Transverse colon (tissue), 4 donors: Measurements from ENCODE around the gene IL16. TPM values are rescaled to one million over a fixed set of nuclear protein-coding genes. Genes with fewer than 3 reads are reported as not detected.

ENCODE experiments used
- DNase-seq: peaks from one replicate; pipeline ENCODE4 v3.0.0-alpha.2; 2019
- H3K27ac ChIP-seq, 4 donors: fragments of 200-600 bp; sonication (generic); 2 replicates each; pipeline ENCODE4 v1.5.1; 2016 to 2018; ENCODE audit warnings: inconsistent platforms in 4 of 4
- H3K27me3 ChIP-seq: fragments of 200-600 bp; sonication (generic); 2 replicates; pipeline ENCODE4 v1.5.1; 2017; ENCODE audit warnings: inconsistent platforms
- H3K36me3 ChIP-seq, 4 donors: fragments of 200-600 bp; sonication (generic); 2 replicates each; pipeline ENCODE4 v1.5.1; 2017 to 2019; ENCODE audit warnings: inconsistent platforms in 4 of 4
- H3K4me1 ChIP-seq, 4 donors: fragments of 200-600 bp; sonication (generic); 2 replicates each; pipeline ENCODE4 v1.5.1; 2017 to 2020; ENCODE audit warnings: inconsistent platforms in 4 of 4
- H3K4me3 ChIP-seq, 4 donors: fragments of 200-600 bp; sonication (generic); 1 replicate in 1 of 4; 2 replicates in 3 of 4; pipeline versions ENCODE4 v1.5.1 to v1.6.1; 2017 to 2019; ENCODE audit warnings: inconsistent platforms in 4 of 4
- H3K9me3 ChIP-seq, 2 donors: fragments of 200-600 bp; sonication (generic); 2 replicates each; pipeline ENCODE4 v1.5.1; 2017 to 2019; ENCODE audit warnings: inconsistent platforms in 2 of 2
- CTCF ChIP-seq, 5 experiments: fragments of 200-600 bp in 3 of 5; fragments of 450-650 bp in 2 of 5; sonication (generic) in 3 of 5; IDR thresholded peaks; 1 replicate in 2 of 5; 2 replicates in 3 of 5; pipeline ENCODE4 v1.5.1; 2016 to 2017; ENCODE audit warnings: antibody characterized with exemption in 5 of 5, inconsistent platforms in 3 of 5, mild to moderate bottlenecking in 2 of 5, moderate library complexity in 1 of 5
- EP300 ChIP-seq: sonication (generic); formaldehyde crosslinking; IDR thresholded peaks from one replicate; pipeline ENCODE4 v1.6.1; 2017; ENCODE audit warnings: antibody characterized with exemption, low read depth
- POLR2A ChIP-seq: fragments of 450-650 bp; IDR thresholded peaks from one replicate; pipeline ENCODE4 v1.6.1; 2016; ENCODE audit warnings: antibody characterized with exemption, mild to moderate bottlenecking, moderate library complexity
- POLR2AphosphoS5 ChIP-seq, 3 donors: sonication (generic); formaldehyde crosslinking; IDR thresholded peaks; one replicate each; pipeline ENCODE4 v1.6.1; 2016; ENCODE audit warnings: antibody characterized with exemption in 3 of 3
- WGBS, 2 donors: methylation state at CpG; one replicate each; pipeline ENCODE4 v1.1.5; 2018; ENCODE audit warnings: low coverage in 1 of 2; 5-methylcytosine and 5-hydroxymethylcytosine counted together
- in situ Hi-C, 4 donors: fragments of 200-750 bp; cut with MboI; loops; one replicate each; pipeline versions ENCODE4 v1.15.0 to v1.15.1; 2017; ENCODE audit warnings: low sequenced_read_pairs in 3 of 4, low pct_ligation_motif_present in 1 of 4, low pct_unique_long_range_greater_than_20kb in 1 of 4
- intact Hi-C: fragments of 100-400 bp; cut with DNase I; formaldehyde crosslinking; loops from one replicate; pipeline ENCODE4 v1.15.1; 2023; ENCODE audit warnings: low total_unique reads
- total RNA-seq, 4 donors: library from RNA; depleted of rRNA; stranded (reverse); fragments of >200 nt; gene quantifications; one replicate each; pipeline ENCODE4 v1.1.0, GENCODE V29; 2016

IL16 gene
- total RNA-seq, 4 donors from 2014 or later = 5.2 to 40.0 (median 22.3) TPM

- H3K27me3 ChIP-seq = no peaks in the 10 kb centered on the region
- no peaks in the 10 kb centered on the region for H3K36me3 ChIP-seq
- H3K27ac ChIP-seq = no peak overlapping the region
- H3K4me1 ChIP-seq = no peaks in the 10 kb centered on the region
- in situ Hi-C loops (no loop called here), intact Hi-C loops (no loop called here)
- H3K4me3 ChIP-seq = no peak overlapping the region
- no peak for TF ChIP-seq EP300
- no peak for TF ChIP-seq POLR2AphosphoS5 (IDR thresholded peaks at IDR 0.05)
- TF ChIP-seq POLR2A = no peak
- TF ChIP-seq CTCF (IDR thresholded peaks at IDR 0.05) = no peak
- no peak for DNase-seq
- 96 to 100% methylated on average over 1 to 3 of the region's 3 CpGs for WGBS, 2 donors
- no peaks in the 10 kb centered on the region for H3K9me3 ChIP-seq
These were observed 152.6 kb downstream of the IL16 start for GRCh38 chr15:81349271-81349670.

- intact Hi-C loops = no loop called here
- no peak overlapping the region for H3K27ac ChIP-seq
- no peaks in the 10 kb centered on the region for H3K36me3 ChIP-seq
- H3K27me3 ChIP-seq = no peaks in the 10 kb centered on the region
- 79% methylated on average over 5 of the region's 5 CpGs; no CpG with 5 or more reads in 1 of the 2 donors for WGBS, 2 donors
- no peak for DNase-seq
- in situ Hi-C loops = no loop called here
- H3K4me1 ChIP-seq = no peaks in the 10 kb centered on the region
- TF ChIP-seq EP300 = no peak
- no peak for TF ChIP-seq POLR2A
- TF ChIP-seq CTCF (IDR thresholded peaks at IDR 0.05) = no peak
- no peak for TF ChIP-seq POLR2AphosphoS5 (IDR thresholded peaks at IDR 0.05)
- H3K4me3 ChIP-seq = no peak overlapping the region
- H3K9me3 ChIP-seq = no peaks in the 10 kb centered on the region
These were observed 155.0 kb downstream of the IL16 start for GRCh38 chr15:81351651-81352050.

GRCh38 chr15:81356252-81356651 is 159.6 kb downstream of the IL16 start:
- TF ChIP-seq POLR2A (no peak), EP300 (no peak), CTCF (IDR thresholded peaks at IDR 0.05) (no peak), POLR2AphosphoS5 (IDR thresholded peaks at IDR 0.05) (no peak)
- no peak overlapping the region for H3K27ac ChIP-seq
- H3K9me3 ChIP-seq = no peaks in the 10 kb centered on the region
- WGBS, 2 donors = 61 to 90% methylated on average over 2 to 4 of the region's 5 CpGs
- no peak for DNase-seq
- intact Hi-C loops = no loop called here
- H3K4me1 ChIP-seq = no peaks in the 10 kb centered on the region
- H3K36me3 ChIP-seq = no peaks in the 10 kb centered on the region
- H3K4me3 ChIP-seq = no peak overlapping the region
- H3K27me3 ChIP-seq = no peaks in the 10 kb centered on the region
- in situ Hi-C loops = no loop called here

GRCh38 chr15:81357180-81357686 is 160.6 kb downstream of the IL16 start:
- 79 to 93% methylated on average over 3 to 6 of the region's 6 CpGs for WGBS, 2 donors
- no peaks in the 10 kb centered on the region for H3K4me1 ChIP-seq
- in situ Hi-C loops (no loop called here), intact Hi-C loops (no loop called here)
- H3K4me3 ChIP-seq = no peak overlapping the region
- no peaks in the 10 kb centered on the region for H3K27me3 ChIP-seq
- TF ChIP-seq CTCF (IDR thresholded peaks at IDR 0.05) (no peak), POLR2AphosphoS5 (IDR thresholded peaks at IDR 0.05) (no peak), EP300 (no peak), POLR2A (no peak)
- H3K36me3 ChIP-seq = no peaks in the 10 kb centered on the region
- H3K9me3 ChIP-seq = no peaks in the 10 kb centered on the region
- no peak for DNase-seq
- no peak overlapping the region for H3K27ac ChIP-seq
